BE2C (cell line): ENCODE results near the gene TMPRSS5.
"Not testable (repeated sequence)": the region's sequence is repeated elsewhere in the genome, so short reads cannot be mapped to it uniquely, and the experiment has no call there.

Experiments
- DNase-seq: peaks from one replicate; pipeline ENCODE4 v3.0.0-alpha.2; 2020
- H3K27me3 ChIP-seq: fragments of 250-450 bp; sonication (Bioruptor Pico); 2 replicates; pipeline ENCODE4 v1.5.1; 2020; ENCODE audit warnings: mild to moderate bottlenecking
- H3K36me3 ChIP-seq: fragments of 250-450 bp; sonication (Bioruptor Pico); 2 replicates; pipeline ENCODE4 v1.5.1; 2020; ENCODE audit warnings: mild to moderate bottlenecking
- H3K4me1 ChIP-seq: fragments of 250-450 bp; sonication (Bioruptor Pico); 2 replicates; pipeline ENCODE4 v1.5.1; 2020
- H3K4me3 ChIP-seq: 2 replicates; pipeline ENCODE4 v1.5.1; 2011; ENCODE audit warnings: low read depth, low read length
- H3K9me3 ChIP-seq: fragments of 250-450 bp; sonication (Bioruptor Pico); 2 replicates; pipeline ENCODE4 v1.5.1; 2020
- CTCF ChIP-seq: IDR thresholded peaks from 2 replicates; pipeline ENCODE4 v1.5.1; 2012; ENCODE audit warnings: mild to moderate bottlenecking, low read depth, low read length

TMPRSS5 gene

GRCh38 chr11:113710989-113711388, 4.9 kb upstream of the TMPRSS5 start:
- no peaks in the 10 kb centered on the region for H3K27me3 ChIP-seq
- DNase-seq, result no peak
- peaks cover 3% of the 10 kb centered on the region; the same call in 1 of the 2 replicates for H3K4me1 ChIP-seq
- no peak overlapping the region for H3K4me3 ChIP-seq
- H3K9me3 ChIP-seq, result no peaks in the 10 kb centered on the region
- no peak for TF ChIP-seq CTCF
- no peaks in the 10 kb centered on the region for H3K36me3 ChIP-seq

GRCh38 chr11:113703551-113703950, 2.6 kb downstream of the TMPRSS5 start:
- H3K9me3 ChIP-seq, H3K27me3 ChIP-seq, DNase-seq, H3K4me3 ChIP-seq, H3K4me1 ChIP-seq, H3K36me3 ChIP-seq: not testable (repeated sequence)

- H3K9me3 ChIP-seq, result no peaks in the 10 kb centered on the region
- H3K4me1 ChIP-seq, result peaks cover 5% of the 10 kb centered on the region; the same call in 1 of the 2 replicates
- H3K36me3 ChIP-seq, result no peaks in the 10 kb centered on the region
- TF ChIP-seq CTCF, result no peak
- no peak for DNase-seq
- H3K4me3 ChIP-seq, result no peak overlapping the region
- H3K27me3 ChIP-seq, result no peaks in the 10 kb centered on the region
These were observed 4.6 kb downstream of the TMPRSS5 start for GRCh38 chr11:113701491-113701890.

- Histone ChIP-seq H3K4me1 (no peaks in the 10 kb centered on the region), H3K9me3 (no peaks in the 10 kb centered on the region), H3K27me3 (no peaks in the 10 kb centered on the region), H3K4me3 (no peak overlapping the region), H3K36me3 (no peaks in the 10 kb centered on the region)
- no peak for TF ChIP-seq CTCF
- DNase-seq, result no peak
These were observed 7.6 kb downstream of the TMPRSS5 start for GRCh38 chr11:113698515-113698914.

- Histone ChIP-seq H3K4me3 (no peak overlapping the region), H3K9me3 (no peaks in the 10 kb centered on the region), H3K36me3 (no peaks in the 10 kb centered on the region), H3K27me3 (no peaks in the 10 kb centered on the region), H3K4me1 (no peaks in the 10 kb centered on the region)
- DNase-seq, result no peak
- no peak for TF ChIP-seq CTCF
These were observed 8.2 kb downstream of the TMPRSS5 start for GRCh38 chr11:113697756-113698407.

- TF ChIP-seq CTCF, result no peak
- Histone ChIP-seq H3K36me3 (no peaks in the 10 kb centered on the region), H3K9me3 (no peaks in the 10 kb centered on the region), H3K4me1 (no peaks in the 10 kb centered on the region), H3K4me3 (no peak overlapping the region), H3K27me3 (no peaks in the 10 kb centered on the region)
- DNase-seq, result no peak
These were observed 9.0 kb downstream of the TMPRSS5 start for GRCh38 chr11:113697111-113697510.
